H1 (cell line): Measurements from ENCODE around the gene FZD4.

Experiments used
- CREB1 ChIP-seq: IDR thresholded peaks from 2 replicates; pipeline ENCODE4 v1.6.1; 2012; ENCODE audit warnings: inconsistent platforms
- EP300 ChIP-seq, 2 experiments: IDR thresholded peaks; 1 replicate in 1 of 2; 2 replicates in 1 of 2; pipeline ENCODE4 v1.6.1; 2011 to 2012; ENCODE audit warnings: low read depth in 2 of 2, low read length in 2 of 2, mild to moderate bottlenecking in 2 of 2, borderline replicate concordance in 1 of 2, inconsistent platforms in 1 of 2, moderate library complexity in 1 of 2
- EZH2 ChIP-seq: fragments of 200-600 bp; sonication (generic); IDR thresholded peaks from 2 replicates; pipeline ENCODE4 v1.7.1; 2012; ENCODE audit warnings: low read depth, mild to moderate bottlenecking, moderate library complexity, low read length, inconsistent platforms; ENCODE audit not compliant: severe bottlenecking

GRCh38 chr11:86906198-86906597, 49.0 kb downstream of the FZD4 start:
- TF ChIP-seq EZH2 (no peak), CREB1 (no peak), EP300 (IDR thresholded peaks at IDR 0.05; ENCODE audit: borderline replicate concordance in 1 of 2, low read depth in 2 of 2, low read length in 2 of 2) (no peak)
